Progenitor cell of endocrine pancreas (in vitro differentiated cells): Measurements from ENCODE around the gene PLXDC2. TPM values are rescaled to one million over a fixed set of nuclear protein-coding genes. Genes with fewer than 3 reads are reported as not detected.
"Not testable (repeated sequence)": the region's sequence is repeated elsewhere in the genome, so short reads cannot be mapped to it uniquely, and the experiment has no call there.

Source experiments
- DNase-seq: peaks from one replicate; pipeline ENCODE4 v3.0.0; 2021; ENCODE audit warnings: low spot score; ENCODE audit not compliant: unreplicated experiment
- H3K27ac Mint-ChIP-seq: 2 replicates; pipeline ENCODE4 v1.8.0; 2021; ENCODE audit warnings: mild to moderate bottlenecking, moderate library complexity, mixed read lengths
- H3K27me3 Mint-ChIP-seq: 2 replicates; pipeline ENCODE4 v1.8.0; 2021; ENCODE audit warnings: mixed read lengths
- H3K36me3 Mint-ChIP-seq: 2 replicates; pipeline ENCODE4 v1.8.0; 2022; ENCODE audit warnings: mixed read lengths; ENCODE audit not compliant: insufficient read depth
- H3K4me1 Mint-ChIP-seq: 2 replicates; pipeline ENCODE4 v1.8.0; 2021; ENCODE audit warnings: low read depth, mixed read lengths
- H3K4me3 Mint-ChIP-seq: 2 replicates; pipeline ENCODE4 v1.8.0; 2021; ENCODE audit warnings: low read depth, mild to moderate bottlenecking, moderate library complexity, mixed read lengths
- H3K9me3 Mint-ChIP-seq: 2 replicates; pipeline ENCODE4 v1.8.0; 2021; ENCODE audit warnings: low read depth, mixed read lengths
- CTCF ChIP-seq: fragments of 200-600 bp; sonication (generic); IDR thresholded peaks from one replicate; pipeline ENCODE4 v1.5.0; 2021; ENCODE audit warnings: antibody characterized with exemption, mild to moderate bottlenecking; ENCODE audit not compliant: unreplicated experiment
- total RNA-seq: library from RNA; stranded (reverse); gene quantifications from 2 replicates; pipeline ENCODE4 v1.2.1, GENCODE V29; 2021

Gene PLXDC2
- total RNA-seq, 1 donor from 2014 or later = 44.3 TPM

- TF ChIP-seq CTCF = no peak
- H3K27ac Mint-ChIP-seq = no peak overlapping the region
- H3K4me1 Mint-ChIP-seq = no peaks in the 10 kb centered on the region
- H3K4me3 Mint-ChIP-seq = no peak overlapping the region
- DNase-seq = no peak
- peaks cover 17% of the 10 kb centered on the region for H3K36me3 Mint-ChIP-seq
- no peaks in the 10 kb centered on the region for H3K27me3 Mint-ChIP-seq
- H3K9me3 Mint-ChIP-seq = peaks cover 6% of the 10 kb centered on the region
Measured at GRCh38 chr10:20207653-20208052, 391.4 kb downstream of the PLXDC2 start.

DNA sequence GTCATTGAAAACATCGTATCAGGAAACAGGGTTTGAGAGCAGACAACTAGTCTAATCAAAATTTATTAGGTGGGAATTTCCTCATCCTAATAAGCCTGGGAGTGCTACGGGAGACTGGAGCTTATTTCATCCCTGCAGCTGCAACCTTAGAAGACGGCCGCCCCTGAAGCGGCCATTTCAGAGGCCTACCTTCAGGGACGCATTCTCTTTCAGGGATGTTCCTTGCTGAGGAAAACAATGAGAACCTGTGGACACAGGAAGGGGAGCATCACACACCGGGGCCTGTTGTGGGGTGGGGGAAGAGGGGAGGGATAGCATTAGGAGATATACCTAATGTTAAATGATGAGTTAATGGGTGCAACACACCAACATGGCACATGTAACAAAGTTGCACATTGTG, 392.9 kb downstream of the PLXDC2 start:
- H3K4me3 Mint-ChIP-seq, H3K27ac Mint-ChIP-seq, H3K27me3 Mint-ChIP-seq, H3K4me1 Mint-ChIP-seq, H3K9me3 Mint-ChIP-seq, DNase-seq: not testable (repeated sequence)
- peaks cover 17% of the 10 kb centered on the region for H3K36me3 Mint-ChIP-seq

DNA sequence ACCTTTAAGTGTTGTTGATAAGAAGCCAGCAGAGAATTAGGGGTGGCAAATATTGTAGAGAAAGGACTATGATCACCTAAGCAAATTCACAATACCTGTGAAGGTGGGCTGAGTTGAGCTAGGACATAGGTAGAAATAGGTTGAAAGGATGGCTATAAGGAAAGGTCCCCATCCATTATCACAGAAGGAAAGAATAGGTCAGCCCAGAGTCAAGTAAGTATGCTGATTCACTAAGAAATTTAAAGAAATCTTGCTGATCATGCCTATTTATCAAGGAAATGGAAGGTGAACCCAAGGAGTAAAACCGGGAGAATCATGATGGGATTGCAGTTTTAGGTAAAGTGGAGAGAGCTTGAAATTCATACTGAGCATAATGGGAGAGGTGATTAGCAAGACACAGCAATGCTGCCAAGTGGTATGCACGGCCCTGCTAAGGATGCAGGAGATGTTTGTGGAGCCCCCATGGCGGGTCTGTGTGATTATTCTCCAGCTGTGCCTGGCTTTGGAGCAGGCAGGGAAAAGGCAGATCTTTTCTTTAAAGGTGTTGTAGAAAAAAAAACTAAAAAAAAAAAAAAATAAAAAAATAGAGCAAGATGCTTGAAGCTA, 399.4 kb downstream of the PLXDC2 start:
- H3K4me1 Mint-ChIP-seq = no peaks in the 10 kb centered on the region

DNA sequence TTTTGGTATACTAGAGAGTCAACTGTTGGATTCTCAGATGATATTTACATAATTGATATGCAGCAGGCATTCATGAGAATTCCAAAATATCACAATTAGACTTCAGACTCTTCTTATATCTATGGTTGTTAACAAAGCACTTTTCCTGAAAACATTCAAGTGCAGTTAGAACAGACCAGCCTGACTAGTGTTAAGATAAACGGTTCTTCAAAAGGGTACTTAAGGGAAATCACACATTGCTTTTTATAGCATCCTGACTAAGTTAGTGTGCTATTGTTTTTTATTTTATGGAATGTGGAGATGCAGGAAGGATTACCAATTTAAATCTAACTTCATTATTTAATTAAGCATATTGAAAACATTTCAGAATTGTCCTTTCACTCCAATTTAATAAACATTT, 405.1 kb downstream of the PLXDC2 start:
- no peak overlapping the region for H3K27ac Mint-ChIP-seq
- TF ChIP-seq CTCF = no peak

More for the DNA sequence above, 399.4 kb downstream of the PLXDC2 start:
- H3K4me3 Mint-ChIP-seq = no peak overlapping the region
- peaks cover 13% of the 10 kb centered on the region for H3K36me3 Mint-ChIP-seq
- H3K27me3 Mint-ChIP-seq = no peaks in the 10 kb centered on the region
- no peak for TF ChIP-seq CTCF
- H3K27ac Mint-ChIP-seq = no peak overlapping the region
- H3K9me3 Mint-ChIP-seq = no peaks in the 10 kb centered on the region
- no peak for DNase-seq

DNA sequence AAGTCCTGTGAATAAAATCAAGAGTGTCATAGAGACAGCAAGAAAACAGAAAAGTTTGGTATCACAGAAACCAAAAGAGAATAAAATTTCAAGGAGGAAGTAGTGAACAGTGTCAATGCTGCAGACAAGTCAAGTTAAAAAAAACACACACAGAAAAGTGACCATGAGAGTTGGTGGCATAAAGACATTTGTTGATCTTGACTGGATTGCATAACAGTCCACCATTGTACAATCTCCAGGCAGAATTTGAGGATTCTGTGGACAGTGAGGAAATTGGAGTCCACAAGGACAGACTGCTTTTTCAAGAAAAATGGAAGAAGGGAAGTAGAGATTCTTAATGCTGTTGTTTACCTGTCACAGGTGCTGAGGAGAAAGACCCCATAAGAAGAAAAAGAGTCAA, 412.5 kb downstream of the PLXDC2 start:
- peak overlapping the region; percentile 8 for H3K27ac Mint-ChIP-seq
- no peak for DNase-seq
- no peak overlapping the region for H3K4me3 Mint-ChIP-seq
- peaks cover 8% of the 10 kb centered on the region for H3K36me3 Mint-ChIP-seq
- peaks cover 5% of the 10 kb centered on the region for H3K9me3 Mint-ChIP-seq
- TF ChIP-seq CTCF = no peak
- H3K27me3 Mint-ChIP-seq = no peaks in the 10 kb centered on the region
- no peaks in the 10 kb centered on the region for H3K4me1 Mint-ChIP-seq

More for the DNA sequence above, 405.1 kb downstream of the PLXDC2 start:
- Mint-ChIP-seq H3K4me1 (peaks cover 2% of the 10 kb centered on the region), H3K36me3 (peaks cover 8% of the 10 kb centered on the region), H3K27me3 (no peaks in the 10 kb centered on the region), H3K4me3 (no peak overlapping the region), H3K9me3 (no peaks in the 10 kb centered on the region)
- DNase-seq = no peak

- no peak for DNase-seq
- no peaks in the 10 kb centered on the region for H3K4me1 Mint-ChIP-seq
- no peak overlapping the region for H3K4me3 Mint-ChIP-seq
- no peak for TF ChIP-seq CTCF
- peaks cover 5% of the 10 kb centered on the region for H3K9me3 Mint-ChIP-seq
- H3K27ac Mint-ChIP-seq = no peak overlapping the region
- H3K27me3 Mint-ChIP-seq = no peaks in the 10 kb centered on the region
- peaks cover 8% of the 10 kb centered on the region for H3K36me3 Mint-ChIP-seq
Measured at GRCh38 chr10:20232079-20232705, 416.0 kb downstream of the PLXDC2 start.
